ENCODE measurements around the gene PRC1.

- no peak for TF ChIP-seq CTCF (IDR thresholded peaks at IDR 0.05)
- TF ChIP-seq EZH2 (IDR thresholded peaks at IDR 0.05), result no peak
- no peak for TF ChIP-seq EZH2phosphoT487 (IDR thresholded peaks at IDR 0.05)
These were observed 12.2 kb downstream of the PRC1 start for GRCh38 chr15:90982135-90982534.

Data from neural progenitor cell (in vitro differentiated cells).